Endothelial cell of umbilical vein (primary cell): Measurements from ENCODE around the gene HPGDS. TPM values are rescaled to one million over a fixed set of nuclear protein-coding genes. Genes with fewer than 3 reads are reported as not detected.

Source experiments
- BruUV-seq: library from RNA; stranded (reverse); fragments of 400-500 nt; replicated peaks from 2 replicates; lab custom pipeline; 2021; lab: Mats Ljungman, UMichigan
- CTCF ChIA-PET: fragments of 300-600, 350-600 bp; sonication (Branson Sonifier 250); formaldehyde crosslinking; loops from one replicate; lab custom pipeline; 2021; ENCODE audit warnings: antibody characterized with exemption, inconsistent platforms; lab: Charles Lee
- POLR2A ChIA-PET: fragments of 300-600, 350-600 bp; sonication (Branson Sonifier 250); formaldehyde crosslinking; loops from one replicate; lab custom pipeline; 2021; ENCODE audit warnings: antibody characterized with exemption, inconsistent platforms; lab: Charles Lee
- DNase-seq: peaks from one replicate; pipeline ENCODE4 v3.0.0-alpha.2; 2011; ENCODE audit warnings: low read depth, low spot score
- FAIRE-seq: peaks from 2 replicates; lab custom pipeline; 2011; peaks lifted over from hg19 to GRCh38; lab: Jason Lieb, UNC
- H2AFZ ChIP-seq: 2 replicates; pipeline ENCODE4 v1.6.0; 2012; ENCODE audit warnings: low read depth, low read length, control low read depth, inconsistent platforms
- H3K27ac ChIP-seq: 2 replicates; pipeline ENCODE4 v1.5.1; 2011; ENCODE audit warnings: low read depth, mild to moderate bottlenecking, control low read depth, low read length, moderate library complexity; ENCODE audit not compliant: insufficient read depth
- H3K27me3 ChIP-seq, 2 experiments: 2 replicates each; pipeline versions ENCODE4 v1.6.0 to v1.6.1; 2011; ENCODE audit warnings: low read length in 2 of 2, mixed read lengths in 1 of 2; ENCODE audit not compliant: control insufficient read depth in 2 of 2, insufficient read depth in 2 of 2
- H3K36me3 ChIP-seq, 2 experiments: 2 replicates in 1 of 2; 3 replicates in 1 of 2; pipeline ENCODE4 v1.5.1; 2011; ENCODE audit warnings: low read length in 2 of 2, mild to moderate bottlenecking in 1 of 2, moderate library complexity in 1 of 2; ENCODE audit not compliant: control insufficient read depth in 2 of 2, insufficient read depth in 2 of 2; ENCODE audit errors: extremely low read depth in 1 of 2
- H3K4me1 ChIP-seq: 3 replicates; pipeline ENCODE4 v1.5.1; 2011; ENCODE audit warnings: mild to moderate bottlenecking, low read length; ENCODE audit not compliant: control insufficient read depth, insufficient read depth; ENCODE audit errors: extremely low read depth
- H3K4me2 ChIP-seq: 2 replicates; pipeline ENCODE4 v1.6.1; 2011; ENCODE audit warnings: low read length, control low read depth, mixed read lengths; ENCODE audit not compliant: insufficient read depth
- H3K4me3 ChIP-seq, 3 experiments: fragments of 200-600 bp in 1 of 3; sonication (generic), shearing (Covaris generic) in 1 of 3; replicated peaks in 1 of 3; 2 replicates each; pipeline ENCODE4 v1.5.1; 2011 to 2016; ENCODE audit warnings: control low read depth in 3 of 3, low read length in 3 of 3, mild to moderate bottlenecking in 2 of 3, inconsistent platforms in 1 of 3, low read depth in 1 of 3, moderate library complexity in 1 of 3; ENCODE audit not compliant: insufficient read depth in 1 of 3
- H3K79me2 ChIP-seq: 2 replicates; pipeline ENCODE4 v1.6.0; 2012; ENCODE audit warnings: low read length, inconsistent platforms; ENCODE audit not compliant: control insufficient read depth, insufficient read depth
- H3K9ac ChIP-seq: replicated peaks from 2 replicates; pipeline ENCODE3; 2011; ENCODE audit warnings: low read length, control low read depth; ENCODE audit not compliant: insufficient read depth; ENCODE audit errors: extremely low read depth
- H3K9me1 ChIP-seq: replicated peaks from 3 replicates; pipeline ENCODE4 v1.6.0; 2011; ENCODE audit warnings: mild to moderate bottlenecking, low read length; ENCODE audit not compliant: control insufficient read depth, insufficient read depth; ENCODE audit errors: extremely low read depth
- H3K9me3 ChIP-seq: replicated peaks from 2 replicates; pipeline ENCODE4 v1.5.1; 2012; ENCODE audit warnings: low read length, inconsistent platforms; ENCODE audit not compliant: control insufficient read depth, insufficient read depth
- H4K20me1 ChIP-seq: replicated peaks from 2 replicates; pipeline ENCODE3; 2011; ENCODE audit warnings: mild to moderate bottlenecking, low read length; ENCODE audit not compliant: control insufficient read depth, insufficient read depth; ENCODE audit errors: extremely low read depth
- EZH2 ChIP-seq: IDR thresholded peaks from 2 replicates; pipeline ENCODE4 v1.6.1; 2012; ENCODE audit warnings: borderline replicate concordance, low read depth, mild to moderate bottlenecking, moderate library complexity, low read length, inconsistent platforms; ENCODE audit not compliant: severe bottlenecking
- FOS ChIP-seq: IDR thresholded peaks from 2 replicates; pipeline ENCODE4 v1.6.1; 2011; ENCODE audit warnings: mild to moderate bottlenecking, low read length, moderate library complexity, borderline replicate concordance; ENCODE audit not compliant: insufficient read depth
- GATA2 ChIP-seq: IDR thresholded peaks from 2 replicates; pipeline ENCODE4 v1.7.0; 2011; ENCODE audit warnings: low read depth, mild to moderate bottlenecking, moderate library complexity, mixed read lengths, low read length; ENCODE audit not compliant: insufficient read length, insufficient read depth
- JUN ChIP-seq: IDR thresholded peaks from 2 replicates; pipeline ENCODE4 v1.6.1; 2011; ENCODE audit warnings: borderline replicate concordance, low read depth; ENCODE audit not compliant: insufficient read length, insufficient read depth
- MAX ChIP-seq: IDR thresholded peaks from 2 replicates; pipeline ENCODE4 v1.6.1; 2011; ENCODE audit not compliant: insufficient read depth, insufficient read length
- MYC ChIP-seq: IDR thresholded peaks from one replicate; pipeline ENCODE4 v1.6.1; 2011; ENCODE audit warnings: mild to moderate bottlenecking, low read depth, low read length
- POLR2A ChIP-seq: IDR thresholded peaks from 2 replicates; pipeline ENCODE4 v1.6.1; 2012; ENCODE audit warnings: low read depth, mild to moderate bottlenecking, control low read depth, low read length
- POLR2AphosphoS5 ChIP-seq: IDR thresholded peaks from 2 replicates; pipeline ENCODE4 v1.6.1; 2012; ENCODE audit warnings: low read depth, mild to moderate bottlenecking, control low read depth, low read length, moderate library complexity; ENCODE audit not compliant: insufficient read depth
- dilution Hi-C: fragments of 300-500 bp; cut with MboI; formaldehyde crosslinking; loops from one replicate; pipeline ENCODE4 v1.15.0; 2019; ENCODE audit warnings: low sequenced_read_pairs; ENCODE audit not compliant: extremely low pct_ligation_motif_present
- intact Hi-C: fragments of 100-400 bp; cut with micrococcal nuclease; formaldehyde crosslinking; loops from one replicate; pipeline ENCODE4 v1.10.0; 2022
- polyA plus RNA-seq, 4 experiments: library from polyadenylated mRNA; depleted of rRNA in 3 of 4; stranded (reverse) in 3 of 4; unstranded in 1 of 4; fragments of >200 nt; gene quantifications; 2 replicates each; pipeline versions ENCODE4 v1.2.1 to v1.2.3, GENCODE V29; 2011 to 2012; ENCODE audit warnings: missing spikeins in 1 of 4
- total RNA-seq: library from RNA; stranded (reverse); gene quantifications from 2 replicates; pipeline ENCODE4 v1.2.3, GENCODE V29; 2021
- TF ChIP-seq, protein P1 (sequence below), 2 donors: IDR thresholded peaks; 1 replicate in 1 of 2; 2 replicates in 1 of 2; pipeline ENCODE4 v1.5.1; 2011; ENCODE audit warnings: low read length in 2 of 2, mild to moderate bottlenecking in 2 of 2, moderate library complexity in 2 of 2, control low read depth in 1 of 2, inconsistent platforms in 1 of 2, low read depth in 1 of 2; ENCODE audit not compliant: insufficient read depth in 1 of 2; ENCODE audit errors: extremely low read depth in 1 of 2

The HPGDS gene
- total and polyA plus RNA-seq, 2 donors (not counting 3 experiments of a cell fraction or from before 2014, with no cell fraction given), result not detected

DNA sequence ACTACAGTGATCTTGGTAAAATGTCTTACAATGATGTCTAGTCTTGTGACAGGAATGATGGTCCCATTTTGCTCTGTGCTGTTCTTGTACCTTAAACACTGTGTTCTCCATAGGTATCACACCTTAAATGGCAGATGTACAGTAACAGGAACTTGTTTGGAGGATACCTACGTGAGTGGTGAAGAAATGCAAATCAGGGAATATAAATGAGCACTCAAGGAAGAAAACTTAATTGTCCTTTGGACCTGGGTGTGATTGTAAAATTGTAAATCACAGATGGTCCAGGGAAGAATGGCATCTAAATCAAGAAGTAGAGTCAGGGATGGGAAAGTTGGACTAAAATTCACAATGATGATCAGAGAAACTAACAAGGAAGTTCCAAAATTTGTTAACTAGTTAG is 12.7 kb downstream of the HPGDS start:
- ChIA-PET POLR2A (no interaction called here), CTCF (no interaction called here)
- Histone ChIP-seq H3K9me1 (no peaks in the 10 kb centered on the region), H3K36me3 (no peaks in the 10 kb centered on the region), H4K20me1 (no peaks in the 10 kb centered on the region), H3K79me2 (no peaks in the 10 kb centered on the region), H3K4me3 (no peak overlapping the region), H3K9ac (no peak overlapping the region), H3K4me1 (no peaks in the 10 kb centered on the region), H3K27ac (no peak overlapping the region), H3K4me2 (no peak overlapping the region), H2AFZ (no peak overlapping the region), H3K9me3 (no peaks in the 10 kb centered on the region), H3K27me3 (no peaks in the 10 kb centered on the region)
- intact Hi-C loops, result no loop called here
- dilution Hi-C loops, result no loop called here
- no peak for FAIRE-seq
- no TSS peak for BruUV-seq
- TF ChIP-seq POLR2AphosphoS5, result no peak
- no peak for TF ChIP-seq POLR2A
- TF ChIP-seq MAX, result no peak
- TF ChIP-seq EZH2, result no peak
- TF ChIP-seq FOS, result no peak
- TF ChIP-seq MYC, result no peak
- TF ChIP-seq, protein P1, sequence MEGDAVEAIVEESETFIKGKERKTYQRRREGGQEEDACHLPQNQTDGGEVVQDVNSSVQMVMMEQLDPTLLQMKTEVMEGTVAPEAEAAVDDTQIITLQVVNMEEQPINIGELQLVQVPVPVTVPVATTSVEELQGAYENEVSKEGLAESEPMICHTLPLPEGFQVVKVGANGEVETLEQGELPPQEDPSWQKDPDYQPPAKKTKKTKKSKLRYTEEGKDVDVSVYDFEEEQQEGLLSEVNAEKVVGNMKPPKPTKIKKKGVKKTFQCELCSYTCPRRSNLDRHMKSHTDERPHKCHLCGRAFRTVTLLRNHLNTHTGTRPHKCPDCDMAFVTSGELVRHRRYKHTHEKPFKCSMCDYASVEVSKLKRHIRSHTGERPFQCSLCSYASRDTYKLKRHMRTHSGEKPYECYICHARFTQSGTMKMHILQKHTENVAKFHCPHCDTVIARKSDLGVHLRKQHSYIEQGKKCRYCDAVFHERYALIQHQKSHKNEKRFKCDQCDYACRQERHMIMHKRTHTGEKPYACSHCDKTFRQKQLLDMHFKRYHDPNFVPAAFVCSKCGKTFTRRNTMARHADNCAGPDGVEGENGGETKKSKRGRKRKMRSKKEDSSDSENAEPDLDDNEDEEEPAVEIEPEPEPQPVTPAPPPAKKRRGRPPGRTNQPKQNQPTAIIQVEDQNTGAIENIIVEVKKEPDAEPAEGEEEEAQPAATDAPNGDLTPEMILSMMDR (IDR thresholded peaks at IDR 0.05; ENCODE audit: extremely low read depth in 1 of 2, insufficient read depth in 1 of 2, low read depth in 1 of 2, low read length in 2 of 2), result no peak
- no peak for TF ChIP-seq GATA2
- TF ChIP-seq JUN, result no peak
- DNase-seq, result no peak
